Thyroid gland (tissue), 4 donors: ENCODE measurements around the gene LSM14A. TPM values are rescaled to one million over a fixed set of nuclear protein-coding genes. Genes with fewer than 3 reads are reported as not detected.
"Not testable (repeated sequence)": the region's sequence is repeated elsewhere in the genome, so short reads cannot be mapped to it uniquely, and the experiment has no call there.

ENCODE experiments used
- DNase-seq, 2 donors: peaks; one replicate each; pipeline ENCODE4 v3.0.0-alpha.2; 2019
- H3K27ac ChIP-seq, 3 donors: fragments of 200-600 bp; sonication (generic); 1 replicate in 2 of 3; 2 replicates in 1 of 3; pipeline ENCODE4 v1.5.1; 2016 to 2019; ENCODE audit warnings: mild to moderate bottlenecking in 1 of 3, moderate library complexity in 1 of 3
- H3K27me3 ChIP-seq: fragments of 200-600 bp; sonication (generic); one replicate; pipeline ENCODE4 v1.5.1; 2019
- H3K36me3 ChIP-seq, 2 donors: fragments of 200-600 bp; sonication (generic); one replicate each; pipeline ENCODE4 v1.5.1; 2016 to 2019
- H3K4me1 ChIP-seq, 2 donors: fragments of 200-600 bp; sonication (generic); one replicate each; pipeline ENCODE4 v1.5.1; 2017 to 2019
- H3K4me3 ChIP-seq, 3 donors: fragments of 200-600 bp; sonication (generic); replicated peaks in 1 of 3; 1 replicate in 2 of 3; 2 replicates in 1 of 3; pipeline ENCODE4 v1.5.1; 2016; ENCODE audit warnings: mild to moderate bottlenecking in 1 of 3
- H3K9me3 ChIP-seq: fragments of 200-600 bp; sonication (generic); one replicate; pipeline ENCODE4 v1.5.1; 2017
- CTCF ChIP-seq, 6 experiments: fragments of 200-600 bp in 3 of 6; fragments of 450-650 bp in 3 of 6; sonication (generic) in 3 of 6; IDR thresholded peaks; one replicate each; pipeline ENCODE4 v1.5.1; 2016 to 2019; ENCODE audit warnings: antibody characterized with exemption in 6 of 6, mild to moderate bottlenecking in 2 of 6, inconsistent platforms in 1 of 6, moderate library complexity in 1 of 6
- POLR2A ChIP-seq, 2 donors: fragments of 450-650 bp; IDR thresholded peaks; one replicate each; pipeline ENCODE4 v1.6.1; 2017; ENCODE audit warnings: antibody characterized with exemption in 2 of 2, mild to moderate bottlenecking in 2 of 2, moderate library complexity in 1 of 2
- WGBS, 2 donors: methylation state at CpG; one replicate each; pipeline ENCODE4 v1.1.5; 2017; 5-methylcytosine and 5-hydroxymethylcytosine counted together
- intact Hi-C: fragments of 100-400 bp; cut with DNase I; formaldehyde crosslinking; loops from one replicate; pipeline ENCODE4 v1.15.1; 2023
- total RNA-seq, 4 donors: library from RNA; depleted of rRNA; stranded (reverse); fragments of >200 nt; gene quantifications; one replicate each; pipeline ENCODE4 v1.2.3, GENCODE V29; 2016

The LSM14A gene
- total RNA-seq, 4 donors from 2014 or later = 137 to 253 (median 168) TPM

DNA sequence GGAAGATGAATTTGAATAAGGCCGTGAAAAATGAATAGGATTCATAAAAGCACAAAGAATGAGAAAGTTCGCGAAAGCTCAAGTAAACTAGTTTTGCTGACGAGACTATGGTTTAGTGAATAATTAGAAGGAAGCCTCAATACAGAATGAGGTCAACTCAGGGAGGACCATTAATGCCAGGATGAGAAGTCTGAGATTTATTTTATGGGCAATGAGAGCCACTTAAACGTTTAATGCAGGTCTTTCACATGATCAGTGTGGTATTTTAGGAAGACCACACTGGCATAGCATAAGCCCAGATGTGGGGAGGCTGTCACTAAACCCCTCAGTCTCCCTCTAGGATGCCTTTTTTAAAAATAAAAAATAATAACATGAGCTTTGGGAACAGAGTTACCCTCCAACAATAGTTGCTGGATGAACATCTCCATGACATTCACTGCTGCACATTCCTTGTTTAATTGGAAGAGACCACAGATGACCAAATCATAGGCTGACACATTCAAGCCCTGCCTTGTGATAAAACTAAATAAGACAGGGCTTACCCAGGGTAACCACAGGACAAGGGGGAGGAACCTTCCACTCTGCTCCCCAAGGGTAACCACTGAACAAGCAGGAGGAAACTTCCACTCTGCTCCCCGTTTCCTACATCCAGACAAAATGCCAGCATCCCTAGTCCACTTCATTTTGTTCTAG, 43.6 kb upstream of the LSM14A start:
- H3K9me3 ChIP-seq = no peaks in the 10 kb centered on the region
- H3K36me3 ChIP-seq = no peaks in the 10 kb centered on the region
- H3K4me3 ChIP-seq = no peak overlapping the region
- 65 to 75% methylated on average over 6 of the region's 6 CpGs for WGBS, 2 donors
- intact Hi-C loops = no loop called here
- no peaks in the 10 kb centered on the region for H3K27me3 ChIP-seq
- DNase-seq = no peak
- TF ChIP-seq POLR2A (IDR thresholded peaks at IDR 0.05) = no peak
- TF ChIP-seq CTCF (IDR thresholded peaks at IDR 0.05) = no peak
- no peak overlapping the region for H3K27ac ChIP-seq
- no peaks in the 10 kb centered on the region for H3K4me1 ChIP-seq

GRCh38 chr19:34131100-34131499, 41.2 kb upstream of the LSM14A start:
- no peak for TF ChIP-seq POLR2A (IDR thresholded peaks at IDR 0.05)
- no peak for TF ChIP-seq CTCF (IDR thresholded peaks at IDR 0.05)
- intact Hi-C loops = no loop called here
- no peaks in the 10 kb centered on the region for H3K9me3 ChIP-seq
- no peak overlapping the region for H3K27ac ChIP-seq
- H3K36me3 ChIP-seq = no peaks in the 10 kb centered on the region
- no peak overlapping the region for H3K4me3 ChIP-seq
- no peaks in the 10 kb centered on the region for H3K27me3 ChIP-seq
- H3K4me1 ChIP-seq = no peaks in the 10 kb centered on the region
- DNase-seq = no peak

DNA sequence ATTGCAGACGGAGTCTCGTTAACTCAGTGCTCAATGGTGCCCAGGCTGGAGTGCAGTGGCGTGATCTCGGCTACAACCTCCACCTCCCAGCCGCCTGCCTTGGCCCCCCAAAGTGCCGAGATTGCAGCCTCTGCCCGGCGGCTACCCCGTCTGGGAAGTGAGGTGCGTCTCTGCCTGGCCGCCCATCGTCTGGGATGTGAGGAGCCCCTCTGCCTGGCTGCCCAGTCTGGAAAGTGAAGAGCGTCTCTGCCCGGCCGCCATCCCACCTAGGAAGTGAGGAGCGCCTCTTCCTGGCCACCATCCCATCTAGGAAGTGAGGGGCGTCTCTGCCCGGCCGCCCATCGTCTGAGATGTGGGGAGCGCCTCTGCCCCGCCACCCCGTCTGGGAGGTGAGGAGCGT, 40.2 kb upstream of the LSM14A start:
- H3K4me1 ChIP-seq, DNase-seq, H3K27me3 ChIP-seq, H3K4me3 ChIP-seq, H3K36me3 ChIP-seq, intact Hi-C loops, H3K27ac ChIP-seq, H3K9me3 ChIP-seq: not testable (repeated sequence)
- 93 to 100% methylated on average over 2 to 3 of the region's 24 CpGs for WGBS, 2 donors

GRCh38 chr19:34132706-34133105, 39.6 kb upstream of the LSM14A start:
- H3K36me3 ChIP-seq, H3K4me3 ChIP-seq, intact Hi-C loops, H3K4me1 ChIP-seq, DNase-seq, H3K27ac ChIP-seq, H3K27me3 ChIP-seq, H3K9me3 ChIP-seq: not testable (repeated sequence)
- WGBS, 2 donors = 100% methylated on average over 2 of the region's 32 CpGs; no CpG with 5 or more reads in 1 of the 2 donors

GRCh38 chr19:34134190-34135053, 37.9 kb upstream of the LSM14A start:
- intact Hi-C loops = no loop called here
- Histone ChIP-seq H3K4me1 (no peaks in the 10 kb centered on the region), H3K4me3 (peak overlapping the region; percentile 69 to 91 (median 80)), H3K27me3 (no peaks in the 10 kb centered on the region), H3K27ac (peak overlapping the region; percentile 76 to 88 (median 81)), H3K36me3 (no peaks in the 10 kb centered on the region), H3K9me3 (no peaks in the 10 kb centered on the region)
- 1% methylated on average over 36 to 38 of the region's 63 CpGs for WGBS, 2 donors
- no peak for TF ChIP-seq CTCF (IDR thresholded peaks at IDR 0.05)
- TF ChIP-seq POLR2A (IDR thresholded peaks at IDR 0.05) = peak in 1 of 2 donors; percentile 90
- peak; percentile 86 to 87 for DNase-seq
